ACC112 (cell line): Measurements from ENCODE around the gene WBP2.
A peak's percentile ranks its signal among the peaks of the same experiment; 100 is the strongest.
"Not testable (repeated sequence)": the region's sequence is repeated elsewhere in the genome, so short reads cannot be mapped to it uniquely, and the experiment has no call there.

ENCODE experiments used
- H2AFZ ChIP-seq: fragments of 200-600 bp; sonication (generic); one replicate; pipeline ENCODE4 v1.6.0; 2017; ENCODE audit warnings: antibody characterized with exemption, low read length; ENCODE audit not compliant: unreplicated experiment
- H3K27ac ChIP-seq: fragments of 200-600 bp; sonication (generic); 2 replicates; pipeline ENCODE4 v1.5.1; 2014; ENCODE audit warnings: low read depth, mild to moderate bottlenecking, antibody characterized with exemption, low read length, moderate library complexity
- H3K27me3 ChIP-seq: fragments of 200-600 bp; sonication (generic); 2 replicates; pipeline ENCODE4 v1.6.1; 2014; ENCODE audit warnings: mild to moderate bottlenecking, antibody characterized with exemption, low read length, moderate library complexity, mixed read lengths; ENCODE audit not compliant: insufficient read depth
- H3K36me3 ChIP-seq: fragments of 200-600 bp; sonication (generic); 2 replicates; pipeline ENCODE4 v1.6.1; 2016; ENCODE audit warnings: mild to moderate bottlenecking, antibody characterized with exemption, low read length, moderate library complexity, mixed read lengths; ENCODE audit not compliant: insufficient read depth
- H3K4me1 ChIP-seq: fragments of 200-600 bp; sonication (generic); one replicate; pipeline ENCODE4 v1.6.1; 2016; ENCODE audit warnings: low read length, mixed read lengths; ENCODE audit not compliant: insufficient read depth, unreplicated experiment, control insufficient read depth
- H3K4me3 ChIP-seq: fragments of 200-600 bp; sonication (generic); 2 replicates; pipeline ENCODE4 v1.5.1; 2014; ENCODE audit warnings: mild to moderate bottlenecking, low read depth, low read length
- H3K79me2 ChIP-seq: fragments of 200-600 bp; sonication (generic); one replicate; pipeline ENCODE4 v1.6.0; 2016; ENCODE audit warnings: low read length; ENCODE audit not compliant: control insufficient read depth, unreplicated experiment, insufficient read depth

WBP2 gene

GRCh38 chr17:75864448-75864871 lies 9.3 kb upstream of the WBP2 start:
- Histone ChIP-seq H3K4me3 (no peak overlapping the region), H3K36me3 (no peaks in the 10 kb centered on the region), H3K79me2 (no peaks in the 10 kb centered on the region), H3K27ac (no peak overlapping the region), H2AFZ (no peak overlapping the region), H3K4me1 (peaks cover 12% of the 10 kb centered on the region), H3K27me3 (no peaks in the 10 kb centered on the region)

- Histone ChIP-seq H2AFZ (no peak overlapping the region), H3K4me1 (peaks cover 6% of the 10 kb centered on the region), H3K36me3 (no peaks in the 10 kb centered on the region)
Measured at GRCh38 chr17:75861927-75862317, 6.8 kb upstream of the WBP2 start.

GRCh38 chr17:75859358-75859757 lies 4.2 kb upstream of the WBP2 start:
- not testable (repeated sequence) for H3K36me3 ChIP-seq, H2AFZ ChIP-seq, H3K27me3 ChIP-seq, H3K4me3 ChIP-seq, H3K4me1 ChIP-seq, H3K27ac ChIP-seq, H3K79me2 ChIP-seq

More at GRCh38 chr17:75861927-75862317, 6.8 kb upstream of the WBP2 start:
- H3K27me3 ChIP-seq: no peaks in the 10 kb centered on the region
- no peak overlapping the region for H3K4me3 ChIP-seq
- no peaks in the 10 kb centered on the region for H3K79me2 ChIP-seq
- H3K27ac ChIP-seq: no peak overlapping the region

GRCh38 chr17:75856062-75856756 lies 1.1 kb upstream of the WBP2 start:
- Histone ChIP-seq H3K36me3 (no peaks in the 10 kb centered on the region), H3K4me1 (peaks cover 24% of the 10 kb centered on the region), H3K27ac (peak overlapping the region; percentile 73), H3K4me3 (peak overlapping the region; percentile 85), H3K27me3 (no peaks in the 10 kb centered on the region), H2AFZ (peak overlapping the region; percentile 55), H3K79me2 (peaks cover 10% of the 10 kb centered on the region)

GRCh38 chr17:75854881-75855309 lies 240 bp downstream of the WBP2 start:
- no peak overlapping the region for H2AFZ ChIP-seq

GRCh38 chr17:75854101-75854748 lies 910 bp downstream of the WBP2 start:
- Histone ChIP-seq H3K36me3 (no peaks in the 10 kb centered on the region), H3K4me3 (peak overlapping the region; percentile 85), H3K4me1 (peaks cover 24% of the 10 kb centered on the region), H3K27ac (peak overlapping the region; percentile 95), H3K79me2 (peaks cover 10% of the 10 kb centered on the region), H2AFZ (no peak overlapping the region), H3K27me3 (no peaks in the 10 kb centered on the region)

More at GRCh38 chr17:75854881-75855309, 240 bp downstream of the WBP2 start:
- peak overlapping the region; percentile 95 for H3K27ac ChIP-seq
- H3K4me1 ChIP-seq: peaks cover 24% of the 10 kb centered on the region
- no peaks in the 10 kb centered on the region for H3K36me3 ChIP-seq
- H3K27me3 ChIP-seq: no peaks in the 10 kb centered on the region
- peak overlapping the region; percentile 85 for H3K4me3 ChIP-seq
- peaks cover 10% of the 10 kb centered on the region for H3K79me2 ChIP-seq

GRCh38 chr17:75853433-75853832 lies 1.7 kb downstream of the WBP2 start:
- no peak overlapping the region for H2AFZ ChIP-seq
- no peaks in the 10 kb centered on the region for H3K36me3 ChIP-seq
- H3K79me2 ChIP-seq: peaks cover 10% of the 10 kb centered on the region
- peak overlapping the region; percentile 20; the same call in 1 of the 2 replicates for H3K4me3 ChIP-seq
- no peaks in the 10 kb centered on the region for H3K27me3 ChIP-seq
- peaks cover 24% of the 10 kb centered on the region for H3K4me1 ChIP-seq
- H3K27ac ChIP-seq: peak overlapping the region; percentile 95

GRCh38 chr17:75851693-75851991 lies 3.5 kb downstream of the WBP2 start:
- Histone ChIP-seq H3K79me2 (peaks cover 10% of the 10 kb centered on the region), H3K4me1 (peaks cover 24% of the 10 kb centered on the region)
- not testable (repeated sequence) for H3K4me3 ChIP-seq, H3K27ac ChIP-seq, H2AFZ ChIP-seq, H3K27me3 ChIP-seq, H3K36me3 ChIP-seq

- Histone ChIP-seq H3K4me1 (peaks cover 19% of the 10 kb centered on the region), H3K79me2 (peaks cover 10% of the 10 kb centered on the region), H3K27me3 (no peaks in the 10 kb centered on the region), H2AFZ (no peak overlapping the region), H3K4me3 (no peak overlapping the region), H3K36me3 (no peaks in the 10 kb centered on the region; the same call in 1 of the 2 replicates), H3K27ac (no peak overlapping the region)
Measured at GRCh38 chr17:75850928-75851692, 4.0 kb downstream of the WBP2 start.

GRCh38 chr17:75849724-75850123 lies 5.4 kb downstream of the WBP2 start:
- Histone ChIP-seq H2AFZ (no peak overlapping the region), H3K4me3 (no peak overlapping the region), H3K27me3 (no peaks in the 10 kb centered on the region), H3K36me3 (no peaks in the 10 kb centered on the region; the same call in 1 of the 2 replicates), H3K27ac (no peak overlapping the region), H3K4me1 (peaks cover 33% of the 10 kb centered on the region), H3K79me2 (peaks cover 9% of the 10 kb centered on the region)
